Kidney epithelial cell (primary cell): ENCODE data around the gene ANKFY1. TPM values are rescaled to one million over a fixed set of nuclear protein-coding genes. Genes with fewer than 3 reads are reported as not detected.

Experiments used
- DNase-seq: peaks from one replicate; pipeline ENCODE4 v3.0.0-alpha.2; 2010; ENCODE audit warnings: low read depth
- H3K27me3 ChIP-seq: 2 replicates; pipeline ENCODE4 v1.6.0; 2011; ENCODE audit warnings: low read length; ENCODE audit not compliant: control insufficient read depth, insufficient read depth
- H3K36me3 ChIP-seq: 2 replicates; pipeline ENCODE4 v1.5.1; 2011; ENCODE audit warnings: low read length; ENCODE audit not compliant: control insufficient read depth, insufficient read depth
- H3K4me3 ChIP-seq: 2 replicates; pipeline ENCODE4 v1.5.1; 2011; ENCODE audit warnings: low read depth, mild to moderate bottlenecking, control low read depth, low read length
- CTCF ChIP-seq: IDR thresholded peaks from 2 replicates; pipeline ENCODE4 v1.5.1; 2011; ENCODE audit warnings: mild to moderate bottlenecking, moderate library complexity, low read length, control low read depth, inconsistent platforms; ENCODE audit not compliant: insufficient read depth, poor library complexity, severe bottlenecking
- total RNA-seq: library from RNA; depleted of rRNA; stranded (reverse); fragments of >200 nt; gene quantifications from 2 replicates; pipeline ENCODE4 v1.2.3, GENCODE V29; 2015

The ANKFY1 gene
- total RNA-seq, 1 donor from 2014 or later, result 39.4 TPM

GRCh38 chr17:4127555-4127954 is 136.2 kb downstream of the ANKFY1 start:
- DNase-seq, result no peak
- Histone ChIP-seq H3K27me3 (no peaks in the 10 kb centered on the region), H3K36me3 (no peaks in the 10 kb centered on the region), H3K4me3 (no peak overlapping the region)
- TF ChIP-seq CTCF, result no peak

GRCh38 chr17:4125552-4125951 is 138.2 kb downstream of the ANKFY1 start:
- Histone ChIP-seq H3K36me3 (peaks cover 1% of the 10 kb centered on the region), H3K27me3 (no peaks in the 10 kb centered on the region), H3K4me3 (no peak overlapping the region)
- DNase-seq, result no peak
- no peak for TF ChIP-seq CTCF

- Histone ChIP-seq H3K27me3 (no peaks in the 10 kb centered on the region), H3K4me3 (no peak overlapping the region), H3K36me3 (peaks cover 1% of the 10 kb centered on the region)
- DNase-seq, result no peak
- no peak for TF ChIP-seq CTCF
Measured at GRCh38 chr17:4124999-4125398, 138.8 kb downstream of the ANKFY1 start.

GRCh38 chr17:4120332-4120731 is 143.4 kb downstream of the ANKFY1 start:
- Histone ChIP-seq H3K27me3 (no peaks in the 10 kb centered on the region), H3K4me3 (no peak overlapping the region), H3K36me3 (peaks cover 1% of the 10 kb centered on the region)
- TF ChIP-seq CTCF, result no peak
- no peak for DNase-seq

- no peak for DNase-seq
- Histone ChIP-seq H3K27me3 (no peaks in the 10 kb centered on the region), H3K36me3 (peaks cover 1% of the 10 kb centered on the region), H3K4me3 (no peak overlapping the region)
- TF ChIP-seq CTCF, result no peak
Measured at GRCh38 chr17:4119299-4119698, 144.5 kb downstream of the ANKFY1 start.

- H3K4me3 ChIP-seq, result no peak overlapping the region
- H3K36me3 ChIP-seq, result peaks cover 1% of the 10 kb centered on the region
- TF ChIP-seq CTCF, result no peak
- no peak for DNase-seq
- no peaks in the 10 kb centered on the region for H3K27me3 ChIP-seq
Measured at GRCh38 chr17:4118015-4118743, 145.6 kb downstream of the ANKFY1 start.
